GM18498 (cell line): ENCODE results near the gene GCH1.
"Not testable (repeated sequence)": the region's sequence is repeated elsewhere in the genome, so short reads cannot be mapped to it uniquely, and the experiment has no call there.

Experiments
- ATAC-seq: cut with Tn5 transposase; IDR thresholded peaks from one replicate; pipeline ENCODE4 v1.9.1; 2021; ENCODE audit warnings: mild to moderate bottlenecking, moderate library complexity; ENCODE audit not compliant: unreplicated experiment

GCH1 gene

DNA sequence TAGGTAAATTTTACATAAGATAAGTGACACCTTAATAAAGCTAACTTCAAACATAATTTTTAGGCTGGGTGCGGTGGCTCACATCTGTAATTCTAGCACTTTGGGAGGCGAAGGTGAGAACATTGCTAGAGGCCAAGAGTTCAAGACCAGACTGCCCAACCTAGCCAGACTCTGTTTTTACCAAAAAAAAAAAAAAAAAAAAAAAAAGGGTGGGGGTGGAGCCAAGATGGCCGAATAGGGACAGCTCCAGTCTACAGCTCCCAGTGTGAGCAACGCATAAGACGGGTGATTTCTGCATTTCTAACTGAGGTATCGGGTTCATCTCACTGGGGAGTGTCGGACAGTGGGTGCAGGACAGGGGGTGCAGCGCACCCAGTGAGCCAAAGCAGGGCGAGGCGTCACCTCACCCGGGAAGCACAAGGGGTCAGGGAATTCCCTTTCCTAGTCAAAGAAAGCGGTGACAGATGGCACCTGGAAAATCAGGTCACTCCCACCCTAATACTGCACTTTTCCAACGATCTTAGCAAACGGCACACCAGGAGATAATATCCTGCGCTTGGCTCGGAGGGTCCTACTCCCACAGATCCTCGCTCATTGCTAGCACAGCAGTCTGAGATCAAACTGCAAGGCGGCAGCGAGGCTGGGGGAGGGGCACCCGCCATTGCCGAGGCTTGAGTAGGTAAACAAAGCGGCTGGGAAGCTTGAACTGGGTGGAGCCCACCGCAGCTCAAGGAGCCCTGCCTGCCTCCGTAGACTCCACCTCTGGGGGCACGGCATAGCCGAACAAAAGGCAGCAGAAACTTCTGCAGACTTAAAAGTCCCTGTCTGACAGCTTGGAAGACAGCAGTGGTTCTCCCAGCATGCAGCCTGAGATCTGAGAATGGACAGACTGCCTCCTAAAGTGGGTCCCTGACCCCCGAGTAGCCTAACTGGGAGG is 32.2 kb downstream of the GCH1 start:
- not testable (repeated sequence) for ATAC-seq

DNA sequence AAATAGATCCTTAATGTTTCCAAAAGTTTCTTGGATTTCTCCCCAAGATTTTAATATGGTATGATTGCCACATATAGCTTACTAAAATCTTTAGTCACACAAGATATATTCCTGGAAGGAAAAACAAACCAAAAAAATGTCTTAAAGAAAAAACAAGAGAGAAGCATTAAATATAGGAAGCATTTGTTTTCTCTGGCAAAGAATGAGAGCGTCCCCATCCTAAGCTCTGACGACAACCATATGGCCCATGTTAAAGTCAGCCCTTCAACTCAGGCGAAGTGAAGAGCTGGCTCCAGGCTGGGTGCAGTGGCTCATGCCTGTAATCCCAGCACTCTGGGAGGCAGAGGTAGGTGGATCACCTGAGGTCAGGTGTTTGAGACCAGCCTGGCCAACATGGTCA is 35.6 kb downstream of the GCH1 start:
- ATAC-seq, result no peak

DNA sequence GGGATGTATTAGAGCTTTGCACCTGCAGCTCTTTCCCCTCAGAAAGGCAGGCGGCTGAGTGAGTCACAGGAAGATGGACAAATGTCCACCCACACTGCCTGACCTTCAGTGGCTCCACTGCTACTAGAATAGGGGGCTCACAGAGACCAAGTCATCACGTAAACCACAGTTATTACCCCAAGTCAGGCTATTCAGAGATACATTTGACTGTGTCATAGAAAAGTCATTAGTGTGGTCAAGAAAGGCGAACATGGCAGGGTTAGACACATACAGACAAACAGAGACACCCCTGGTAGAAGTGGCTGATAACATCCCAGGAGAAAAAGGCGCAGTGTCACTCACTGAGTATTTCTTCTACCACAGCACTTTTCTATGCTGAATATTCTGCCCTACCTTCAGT is 36.0 kb downstream of the GCH1 start:
- no peak for ATAC-seq

DNA sequence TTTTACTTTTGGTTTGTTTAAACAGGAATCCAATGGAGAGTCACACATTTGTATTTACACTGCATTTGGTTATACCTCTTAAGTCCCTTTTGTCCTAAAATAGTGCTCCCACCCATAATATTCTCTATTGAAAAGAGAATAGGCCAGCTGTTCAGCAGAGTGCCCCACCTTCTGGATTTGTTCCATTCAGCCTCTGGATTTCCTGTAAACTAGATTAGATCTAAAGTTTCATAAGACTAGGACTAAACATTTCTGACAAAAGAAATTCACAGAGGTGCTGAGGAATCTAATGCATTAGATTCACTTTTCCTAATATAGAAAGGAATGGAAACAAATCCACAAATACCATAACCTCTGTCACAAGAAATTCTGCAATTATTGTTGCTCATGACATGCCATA is 38.1 kb downstream of the GCH1 start:
- no peak for ATAC-seq

DNA sequence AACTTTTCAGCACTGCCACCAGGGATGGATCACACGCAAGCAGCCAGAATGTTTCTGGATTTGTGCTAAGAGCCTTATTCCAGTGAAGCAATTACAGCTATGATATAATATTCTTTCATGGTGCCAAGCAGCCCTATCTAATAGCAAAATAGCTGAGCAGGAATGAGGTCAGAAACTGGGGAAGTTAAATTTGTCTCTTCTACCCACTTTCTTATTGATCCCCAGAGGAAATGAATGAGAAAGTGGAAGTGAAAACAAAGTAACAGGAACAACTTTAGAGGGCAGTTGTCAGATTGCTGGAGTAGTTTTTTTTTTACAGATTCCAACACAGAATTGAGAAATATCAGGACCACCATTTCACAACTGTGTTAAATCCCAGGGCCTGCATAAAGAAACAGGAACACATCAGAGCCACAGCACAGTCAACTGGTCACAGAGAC is 44.8 kb downstream of the GCH1 start:
- ATAC-seq, result peak; percentile 81

DNA sequence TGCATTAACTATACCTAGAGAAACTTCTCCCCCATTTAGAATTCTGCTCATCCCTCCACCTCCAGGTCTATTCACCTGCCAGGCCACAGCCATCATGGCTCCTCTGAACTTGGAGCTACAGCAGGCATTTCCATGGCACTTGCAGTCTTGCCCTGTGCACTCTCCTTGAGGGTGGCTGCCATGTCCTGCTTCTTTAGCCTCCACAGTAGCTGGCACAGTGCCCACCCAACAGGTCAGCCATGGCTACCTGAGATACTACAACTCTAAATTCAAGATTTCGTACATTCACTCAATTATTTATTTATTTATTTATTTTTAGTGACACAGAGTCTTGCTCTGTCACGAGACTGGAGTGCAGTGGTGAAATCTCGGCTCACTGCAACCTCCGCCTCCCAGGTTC is 46.5 kb downstream of the GCH1 start:
- no peak for ATAC-seq

DNA sequence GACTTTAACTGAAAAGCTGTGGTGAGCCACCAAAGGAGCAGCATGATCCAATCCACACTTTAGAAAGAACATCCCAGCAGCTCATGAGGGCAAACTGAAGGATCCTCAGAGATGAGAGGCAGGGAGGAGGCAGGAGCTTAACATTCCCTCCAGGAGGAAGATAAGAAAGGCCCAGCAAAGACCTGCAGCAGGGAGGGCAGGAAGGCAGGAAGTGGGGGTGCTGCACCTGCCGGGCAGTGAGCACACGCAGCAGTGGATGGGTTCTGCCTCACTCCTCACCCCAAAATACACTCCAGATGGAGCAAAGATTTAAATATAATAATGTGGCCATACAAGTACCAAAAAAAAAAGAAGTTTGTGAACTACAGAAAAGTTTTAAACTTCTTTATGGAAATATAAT is 48.4 kb downstream of the GCH1 start:
- no peak for ATAC-seq

DNA sequence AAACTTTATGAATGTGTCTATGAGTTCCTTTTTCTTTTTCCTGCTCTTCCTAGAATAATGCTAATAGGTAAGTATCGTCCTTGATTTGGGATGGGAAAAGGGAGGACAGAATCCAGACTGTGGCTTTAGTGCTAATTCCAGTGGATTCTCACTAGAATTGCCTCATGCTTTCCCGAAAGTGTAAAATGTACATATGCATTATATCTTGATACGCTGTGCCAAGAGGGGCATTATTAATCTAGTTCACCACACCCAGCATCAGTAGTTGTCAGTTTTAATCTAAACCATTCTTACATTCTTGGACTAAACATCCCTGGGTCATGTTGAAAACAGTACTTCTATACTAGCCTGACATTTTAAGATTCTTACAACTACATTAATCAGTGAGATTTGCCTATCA is 49.3 kb downstream of the GCH1 start:
- no peak for ATAC-seq

DNA sequence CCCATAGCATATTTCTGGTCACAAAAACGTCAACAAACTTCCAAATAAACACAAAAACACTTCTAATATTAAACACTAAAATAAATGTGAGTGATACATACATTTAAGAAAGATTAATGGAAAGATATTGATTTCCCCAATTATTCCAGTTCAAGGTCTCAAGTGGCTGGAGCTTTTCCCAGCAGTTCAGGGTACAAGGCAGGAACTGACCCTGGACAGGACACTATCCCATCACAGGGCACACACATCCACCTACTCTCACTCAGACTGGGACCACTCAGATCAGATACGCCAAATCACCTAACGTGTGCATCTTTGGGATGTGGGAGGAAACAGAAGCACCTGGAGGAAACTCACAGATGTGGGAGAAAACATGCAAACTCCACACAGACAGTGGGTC is 50.4 kb downstream of the GCH1 start:
- ATAC-seq, result no peak

DNA sequence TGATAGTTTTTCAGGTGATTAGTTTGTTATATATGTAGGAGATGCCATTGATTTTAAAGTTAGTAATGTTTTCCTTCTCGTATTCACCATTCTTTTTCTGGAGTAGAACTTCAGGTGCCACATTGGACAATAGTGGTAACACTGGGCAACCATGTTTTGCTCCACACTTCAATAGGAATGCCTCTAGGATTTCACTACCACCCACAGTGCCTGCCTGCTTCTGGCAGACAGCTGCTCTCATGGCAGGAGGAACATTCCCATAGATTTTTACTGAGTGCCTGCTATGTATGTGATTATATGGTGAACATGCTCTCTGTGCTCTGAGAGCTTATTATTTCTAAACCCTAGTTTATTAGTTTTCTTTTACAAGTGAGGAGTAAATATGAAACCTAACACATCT is 53.7 kb downstream of the GCH1 start:
- ATAC-seq, result no peak

DNA sequence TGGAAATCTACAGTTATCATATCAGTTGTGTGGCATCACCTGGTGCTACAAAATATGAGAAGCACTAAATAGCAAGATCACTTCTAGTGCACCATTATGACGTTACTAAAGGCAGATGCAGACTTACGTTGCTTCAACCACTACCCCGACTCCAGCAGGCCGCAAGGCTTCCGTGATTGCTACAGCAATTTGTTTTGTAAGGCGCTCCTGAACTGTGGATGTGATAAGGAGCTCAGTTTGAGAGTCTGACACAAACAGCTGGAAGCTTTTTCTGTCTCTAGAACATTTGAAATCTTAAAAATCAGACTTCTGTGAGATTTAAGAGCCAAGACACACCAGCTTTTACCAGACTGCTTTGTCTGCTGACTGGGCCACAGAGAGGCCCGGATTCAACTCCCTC is 57.0 kb downstream of the GCH1 start:
- no peak for ATAC-seq

DNA sequence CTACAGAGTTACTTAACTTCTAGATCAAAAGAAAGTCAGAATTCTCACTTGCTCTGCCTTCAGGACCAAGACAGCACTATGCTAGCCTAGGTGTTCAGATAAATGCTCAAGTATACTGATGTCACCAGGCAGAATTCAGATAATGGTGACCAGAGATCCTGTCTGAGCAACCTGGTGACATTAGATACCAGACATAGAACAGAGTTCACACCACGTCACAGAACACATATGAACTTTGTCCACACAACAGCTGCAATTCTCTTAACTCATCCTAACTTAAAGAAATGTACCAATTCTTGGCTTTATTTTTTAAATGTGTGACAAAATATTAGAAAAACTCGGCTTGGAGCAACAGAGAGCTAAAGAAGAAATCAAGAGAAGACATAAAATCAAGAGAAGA is 58.1 kb downstream of the GCH1 start:
- no peak for ATAC-seq

DNA sequence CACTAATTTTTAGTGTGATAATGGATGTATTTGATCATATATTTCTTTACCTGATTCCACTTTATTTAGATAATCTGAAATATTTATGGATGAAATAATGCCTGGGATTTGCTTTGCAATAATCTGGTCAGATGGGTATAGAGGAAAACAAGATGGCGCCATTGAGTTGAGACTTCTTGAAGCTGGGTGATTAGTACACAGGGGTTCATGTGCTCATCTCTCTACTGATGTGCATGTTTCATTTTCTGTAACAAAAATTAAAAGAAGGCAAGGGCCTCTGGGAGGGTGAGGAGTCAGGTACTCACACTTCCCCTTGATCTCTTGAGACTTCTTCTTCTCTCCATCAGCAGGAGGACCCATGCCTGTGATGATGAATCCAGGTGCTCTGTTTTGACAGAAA is 61.8 kb downstream of the GCH1 start:
- ATAC-seq, result no peak

DNA sequence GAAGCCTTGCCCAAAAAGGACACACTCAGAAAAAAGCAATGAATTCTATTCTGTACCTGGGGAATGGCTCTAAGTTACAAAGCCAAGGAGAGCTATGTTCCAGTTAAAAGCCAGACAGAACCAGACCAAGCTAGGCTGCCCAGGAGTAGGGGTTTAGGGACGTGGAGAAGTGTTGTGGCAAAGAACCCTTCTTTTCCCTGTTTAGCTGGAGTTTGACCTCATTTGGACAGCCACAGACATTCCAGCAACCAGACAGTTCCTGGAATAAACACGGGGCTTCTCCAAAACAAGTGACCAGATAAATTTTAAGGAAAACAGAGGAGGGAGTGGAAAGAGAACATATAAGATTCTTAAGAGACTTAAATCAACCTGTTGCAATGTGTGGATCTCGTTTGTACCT is 62.3 kb downstream of the GCH1 start:
- no peak for ATAC-seq

DNA sequence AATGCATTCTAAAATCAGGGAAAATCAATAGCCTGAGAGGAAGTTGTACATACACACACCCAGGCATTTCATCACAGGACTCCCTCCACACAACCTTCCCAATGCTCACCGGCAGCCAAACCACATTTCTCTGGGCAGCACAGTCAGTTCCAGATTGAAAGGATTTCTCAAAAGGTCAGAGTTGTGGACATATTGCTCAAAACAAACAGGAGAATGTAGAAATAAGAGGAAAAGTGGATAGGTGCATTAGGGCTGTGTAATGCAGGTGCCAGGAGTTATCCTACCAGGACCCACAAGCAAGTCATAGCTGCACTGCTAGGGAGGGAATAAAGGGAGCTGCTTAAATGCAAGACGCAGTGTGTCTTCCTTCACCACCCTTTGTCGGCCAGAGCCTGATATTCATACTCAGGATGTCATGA is 62.9 kb downstream of the GCH1 start:
- no peak for ATAC-seq

DNA sequence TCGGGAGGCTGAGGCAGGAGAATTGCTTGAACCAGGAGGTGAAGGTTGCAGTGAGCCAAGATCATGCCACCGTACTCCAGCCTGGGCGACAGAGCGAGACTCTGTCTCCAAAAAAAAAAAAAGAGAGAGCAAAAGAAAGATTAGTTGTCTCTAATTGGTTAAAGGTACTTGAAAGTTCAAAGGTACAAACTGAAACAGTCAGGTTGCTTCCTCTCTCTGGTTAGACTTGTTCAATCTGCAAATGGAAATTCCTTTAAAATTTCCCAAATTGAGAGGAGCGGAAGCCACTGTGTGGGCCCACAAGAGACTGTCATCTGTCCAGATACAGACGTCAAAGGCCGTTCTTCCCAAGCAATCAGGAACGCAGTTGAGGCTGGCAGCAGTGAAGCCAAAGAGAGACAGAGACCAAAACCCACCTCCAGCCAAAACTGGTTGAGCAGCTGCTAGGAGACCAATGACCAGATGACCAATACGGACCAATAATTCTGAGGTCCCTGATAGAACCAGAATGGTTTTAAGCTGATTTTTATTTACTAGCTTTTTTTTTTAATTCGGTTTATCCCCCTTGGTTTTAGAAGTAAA is 63.6 kb downstream of the GCH1 start:
- ATAC-seq, result no peak

DNA sequence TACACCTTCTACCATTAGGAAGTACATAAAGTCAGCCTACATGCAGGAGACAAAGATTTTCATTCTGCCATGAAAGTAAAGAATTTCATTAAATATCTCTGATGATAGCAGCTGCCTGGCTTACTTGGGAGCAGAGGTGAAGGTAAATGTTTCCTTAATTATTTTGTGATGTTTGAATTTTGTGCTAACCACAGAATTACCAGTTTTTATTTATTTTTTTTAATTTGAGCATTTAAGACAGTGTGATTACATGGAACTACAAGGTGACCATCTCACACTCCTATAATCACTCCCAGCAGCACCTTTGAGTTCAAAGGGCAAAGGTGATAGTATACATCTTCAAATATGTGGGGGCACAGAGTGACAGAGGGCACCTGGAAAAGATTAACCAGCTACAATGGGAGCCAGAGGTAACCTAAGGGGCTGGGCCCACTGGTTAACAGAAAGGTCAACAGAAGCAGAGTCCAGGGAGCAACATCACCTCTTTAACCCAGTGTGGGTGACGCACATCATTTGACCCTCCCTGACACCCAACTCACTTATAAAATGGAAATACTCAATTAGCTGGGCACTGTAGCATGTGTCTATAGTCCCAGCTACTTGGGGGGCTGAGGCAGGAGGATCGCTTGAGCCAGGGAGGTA is 65.0 kb downstream of the GCH1 start:
- no peak for ATAC-seq

DNA sequence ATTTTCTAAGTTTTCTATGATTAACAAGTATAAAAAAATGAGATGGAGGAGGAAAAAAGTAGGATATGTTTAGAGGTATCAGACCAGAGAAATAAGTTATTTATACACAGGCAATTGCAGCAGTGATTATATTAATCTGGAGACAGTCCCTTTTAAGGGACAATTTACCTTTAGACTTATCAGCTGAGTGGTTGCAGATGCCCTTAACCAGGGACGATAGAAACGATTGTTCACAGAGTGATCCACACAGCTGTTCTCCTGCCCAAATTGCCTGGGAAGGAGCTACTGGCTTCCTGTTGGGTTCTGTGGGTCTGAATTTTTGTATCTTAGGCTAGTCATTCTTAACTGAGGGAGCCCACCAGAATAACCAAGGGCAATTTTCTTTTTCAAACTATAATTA is 66.4 kb downstream of the GCH1 start:
- ATAC-seq, result no peak

DNA sequence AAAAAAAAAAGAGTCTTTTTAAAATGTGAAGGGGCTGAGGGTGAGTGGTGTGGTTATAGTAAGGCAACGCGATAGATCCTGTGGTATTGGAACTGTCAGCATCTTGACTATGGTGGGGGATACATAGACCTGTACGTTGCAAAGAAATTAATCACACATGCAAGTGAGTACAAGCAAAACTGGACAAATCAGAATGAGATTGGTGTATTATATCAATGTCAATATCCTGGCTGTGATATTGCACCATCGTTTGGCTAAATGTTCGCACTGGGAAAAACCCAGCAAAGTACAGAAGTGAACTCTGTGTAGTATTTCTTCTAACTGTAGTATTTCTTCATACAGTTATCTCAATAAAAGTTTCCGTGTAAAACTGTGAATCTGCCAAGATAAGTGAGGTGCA is 67.9 kb downstream of the GCH1 start:
- ATAC-seq, result no peak

DNA sequence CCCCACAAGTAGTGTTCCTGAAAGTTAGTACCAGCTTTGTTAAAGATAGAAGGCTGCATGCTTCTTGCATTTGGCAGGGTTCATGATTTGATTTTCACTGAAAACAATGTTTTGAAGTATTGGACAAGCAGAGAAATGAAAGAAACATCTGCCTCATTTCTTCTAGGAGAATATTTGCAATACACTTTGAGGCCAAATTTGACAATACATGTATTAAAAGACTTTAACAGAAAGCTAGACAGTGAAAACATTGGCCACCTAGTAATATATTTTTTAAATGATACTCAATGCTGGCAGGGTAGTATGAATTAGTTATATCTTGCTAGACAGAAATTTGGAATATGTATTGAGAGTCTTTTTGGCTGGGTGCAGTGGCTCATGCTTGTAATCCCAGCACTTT is 68.5 kb downstream of the GCH1 start:
- ATAC-seq, result no peak

DNA sequence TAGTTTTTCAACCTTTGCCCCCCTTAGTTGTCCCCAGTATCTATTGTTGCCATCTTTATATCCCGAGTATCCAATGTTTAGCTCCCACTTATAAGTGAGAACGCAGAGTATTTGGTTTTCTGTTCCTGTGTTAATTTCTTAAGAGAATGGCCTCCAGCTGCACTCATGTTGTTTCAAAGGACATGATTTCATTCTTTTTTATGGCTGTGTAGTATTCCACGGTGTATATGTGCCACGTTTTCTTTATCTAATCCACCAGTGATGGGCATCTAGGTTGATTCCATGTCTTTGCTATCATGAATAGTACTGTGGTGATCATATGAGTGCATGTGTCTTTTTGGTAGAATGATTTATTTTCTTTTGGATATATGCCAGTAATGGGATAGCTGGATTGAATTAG is 72.0 kb downstream of the GCH1 start:
- no peak for ATAC-seq
